ENCODE results near the gene GAS5. TPM values are rescaled to one million over a fixed set of nuclear protein-coding genes. Genes with fewer than 3 reads are reported as not detected.

The GAS5 gene
- total RNA-seq = 479 and 498 TPM in 2 replicates
- long read RNA-seq, transcript GAS5-204 (3 exons, 1,060 nt) = minor isoform, 5 of 198 reads
- long read RNA-seq, transcript GAS5-221 (12 exons, 632 nt) = major isoform, 23 of 198 reads
- long read RNA-seq, partial matches to known transcripts = 28 of 198 reads
- long read RNA-seq, other reads (novel, unspliced or antisense) = 126 of 198 reads

GRCh38 chr1:173867753-173868265 is at the start of gene GAS5:
TSS of gene GAS5 (minus strand) at chr1:173867989.
- TF ChIP-seq, protein P1, sequence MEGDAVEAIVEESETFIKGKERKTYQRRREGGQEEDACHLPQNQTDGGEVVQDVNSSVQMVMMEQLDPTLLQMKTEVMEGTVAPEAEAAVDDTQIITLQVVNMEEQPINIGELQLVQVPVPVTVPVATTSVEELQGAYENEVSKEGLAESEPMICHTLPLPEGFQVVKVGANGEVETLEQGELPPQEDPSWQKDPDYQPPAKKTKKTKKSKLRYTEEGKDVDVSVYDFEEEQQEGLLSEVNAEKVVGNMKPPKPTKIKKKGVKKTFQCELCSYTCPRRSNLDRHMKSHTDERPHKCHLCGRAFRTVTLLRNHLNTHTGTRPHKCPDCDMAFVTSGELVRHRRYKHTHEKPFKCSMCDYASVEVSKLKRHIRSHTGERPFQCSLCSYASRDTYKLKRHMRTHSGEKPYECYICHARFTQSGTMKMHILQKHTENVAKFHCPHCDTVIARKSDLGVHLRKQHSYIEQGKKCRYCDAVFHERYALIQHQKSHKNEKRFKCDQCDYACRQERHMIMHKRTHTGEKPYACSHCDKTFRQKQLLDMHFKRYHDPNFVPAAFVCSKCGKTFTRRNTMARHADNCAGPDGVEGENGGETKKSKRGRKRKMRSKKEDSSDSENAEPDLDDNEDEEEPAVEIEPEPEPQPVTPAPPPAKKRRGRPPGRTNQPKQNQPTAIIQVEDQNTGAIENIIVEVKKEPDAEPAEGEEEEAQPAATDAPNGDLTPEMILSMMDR (conservative IDR thresholded peaks at IDR 0.05) = no peak
- Mint-ChIP-seq H3K27me3 (ENCODE audit: low read depth) (peaks cover 8% of the 10 kb centered on the region), H3K9me3 (no peaks in the 10 kb centered on the region), H3K4me1 (peaks cover 62% of the 10 kb centered on the region), H3K4me3 (peak within 1 kb of the TSS; percentile 100), H3K36me3 (ENCODE audit: low read depth) (peaks cover 49% of the 10 kb centered on the region), H3K27ac (ENCODE audit: unreplicated experiment) (peak within 1 kb of the TSS; percentile 99)
- DNase-seq (ENCODE audit: low read depth, low spot score) = peak; percentile 96

DNA sequence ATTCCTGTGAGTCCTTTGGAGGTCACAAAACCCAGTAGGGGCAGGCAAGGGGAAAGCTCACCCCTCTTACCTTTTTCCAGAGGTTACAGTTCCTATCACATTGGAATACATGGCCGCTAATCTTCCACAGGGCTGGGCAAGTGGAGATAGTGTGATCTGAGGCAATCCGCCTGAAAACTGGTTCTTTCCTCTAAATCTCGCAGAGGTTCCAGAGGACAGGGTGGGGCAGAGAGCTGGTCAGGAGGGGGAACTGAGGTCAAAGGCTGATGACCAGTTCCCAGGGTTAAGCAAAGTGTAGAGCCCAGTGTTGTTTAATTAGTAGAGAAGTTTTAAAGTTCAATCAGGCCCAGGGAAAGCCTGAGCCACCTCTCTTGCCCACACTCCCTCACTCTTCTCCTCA is 49.4 kb upstream of the GAS5 start, which contains the start of gene SERPINC1:
Gene SERPINC1 (minus strand): TSS at position 179 of the 400 bp plus-strand sequence. CDS start 68 bp downstream, at position 111.
- no peaks in the 10 kb centered on the region for H3K27me3 Mint-ChIP-seq (ENCODE audit: low read depth)
- no peak within 1 kb of the TSS for H3K27ac Mint-ChIP-seq (ENCODE audit: unreplicated experiment)
- no peaks in the 10 kb centered on the region for H3K9me3 Mint-ChIP-seq
- H3K4me1 Mint-ChIP-seq = no peaks in the 10 kb centered on the region
- H3K4me3 Mint-ChIP-seq = no peak within 1 kb of the TSS
- TF ChIP-seq, protein P1 (conservative IDR thresholded peaks at IDR 0.05) = no peak
- H3K36me3 Mint-ChIP-seq (ENCODE audit: low read depth) = no peaks in the 10 kb centered on the region
- no peak for DNase-seq (ENCODE audit: low read depth, low spot score)

DNA sequence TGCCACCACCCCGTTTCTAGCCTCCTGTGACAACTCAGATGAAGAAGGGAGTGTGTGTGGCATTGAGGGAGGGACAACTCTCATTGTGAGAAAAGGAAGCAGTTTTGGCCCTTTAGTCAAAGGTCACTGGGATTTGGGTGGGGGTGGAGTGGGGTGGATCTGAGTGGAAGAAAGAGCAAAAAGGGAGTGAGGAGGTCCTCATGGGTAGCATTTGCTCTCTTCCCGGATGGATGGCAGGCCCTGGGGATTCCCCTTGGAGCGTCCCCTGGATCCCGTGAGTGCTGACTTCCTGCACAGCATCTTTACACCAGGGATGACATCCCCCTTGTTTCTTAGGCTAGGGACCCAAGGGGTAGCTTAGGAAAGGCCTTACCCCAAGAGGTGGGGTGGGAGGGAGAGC is 48.9 kb upstream of the GAS5 start:
- Mint-ChIP-seq H3K27ac (ENCODE audit: unreplicated experiment) (no peak overlapping the region), H3K9me3 (no peaks in the 10 kb centered on the region), H3K27me3 (ENCODE audit: low read depth) (no peaks in the 10 kb centered on the region), H3K36me3 (ENCODE audit: low read depth) (no peaks in the 10 kb centered on the region), H3K4me3 (no peak overlapping the region), H3K4me1 (no peaks in the 10 kb centered on the region)
- no peak for DNase-seq (ENCODE audit: low read depth, low spot score)
- TF ChIP-seq, protein P1 (conservative IDR thresholded peaks at IDR 0.05) = no peak

DNA sequence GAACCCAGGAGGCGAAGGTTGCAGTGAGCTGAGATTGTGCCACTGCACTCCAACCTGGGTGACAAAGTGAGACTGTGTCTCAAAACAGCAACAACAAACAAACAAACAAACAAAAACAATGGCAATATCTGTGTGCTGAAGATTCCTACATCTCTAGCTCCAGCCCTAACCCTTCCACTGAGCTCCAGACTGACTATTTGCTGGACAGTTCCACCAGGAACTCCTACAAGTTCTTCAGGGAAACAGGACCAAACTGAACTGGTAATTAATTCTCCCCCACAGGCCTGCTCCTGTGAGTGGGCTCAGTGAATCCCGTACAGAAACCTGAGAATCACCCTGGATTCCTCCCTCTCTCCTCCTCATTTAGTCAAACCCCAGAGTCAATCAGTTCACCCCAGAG is 47.8 kb upstream of the GAS5 start:
- no peaks in the 10 kb centered on the region for H3K9me3 Mint-ChIP-seq
- no peaks in the 10 kb centered on the region for H3K4me1 Mint-ChIP-seq
- H3K36me3 Mint-ChIP-seq (ENCODE audit: low read depth) = no peaks in the 10 kb centered on the region
- TF ChIP-seq, protein P1 (conservative IDR thresholded peaks at IDR 0.05) = no peak
- DNase-seq (ENCODE audit: low read depth, low spot score) = no peak
- no peaks in the 10 kb centered on the region for H3K27me3 Mint-ChIP-seq (ENCODE audit: low read depth)
- no peak overlapping the region for H3K4me3 Mint-ChIP-seq
- no peak overlapping the region for H3K27ac Mint-ChIP-seq (ENCODE audit: unreplicated experiment)

GRCh38 chr1:173914366-173914871 is 46.6 kb upstream of the GAS5 start:
- Mint-ChIP-seq H3K4me1 (no peaks in the 10 kb centered on the region), H3K27me3 (ENCODE audit: low read depth) (no peaks in the 10 kb centered on the region), H3K9me3 (no peaks in the 10 kb centered on the region), H3K27ac (ENCODE audit: unreplicated experiment) (no peak overlapping the region), H3K4me3 (no peak overlapping the region), H3K36me3 (ENCODE audit: low read depth) (peaks cover 5% of the 10 kb centered on the region)
- TF ChIP-seq, protein P1 (conservative IDR thresholded peaks at IDR 0.05) = peak; percentile 65
- DNase-seq (ENCODE audit: low read depth, low spot score) = peak; percentile 8
